Mammary epithelial cell (primary cell): ENCODE results near the gene XAF1.

Experiments used
- EZH2 ChIP-seq: IDR thresholded peaks from 2 replicates; pipeline ENCODE4 v1.6.1; 2012; ENCODE audit warnings: low read length, inconsistent platforms, borderline replicate concordance
- TF ChIP-seq, protein P1 (sequence below), 2 donors: IDR thresholded peaks in 1 of 2; conservative IDR thresholded peaks in 1 of 2; 2 replicates each; pipeline ENCODE4 v1.5.1; 2011 to 2012; ENCODE audit warnings: inconsistent platforms in 2 of 2, low read length in 2 of 2, mild to moderate bottlenecking in 2 of 2, control low read depth in 1 of 2, low read depth in 1 of 2; ENCODE audit not compliant: insufficient read depth in 1 of 2; ENCODE audit errors: extremely low read depth in 1 of 2

DNA sequence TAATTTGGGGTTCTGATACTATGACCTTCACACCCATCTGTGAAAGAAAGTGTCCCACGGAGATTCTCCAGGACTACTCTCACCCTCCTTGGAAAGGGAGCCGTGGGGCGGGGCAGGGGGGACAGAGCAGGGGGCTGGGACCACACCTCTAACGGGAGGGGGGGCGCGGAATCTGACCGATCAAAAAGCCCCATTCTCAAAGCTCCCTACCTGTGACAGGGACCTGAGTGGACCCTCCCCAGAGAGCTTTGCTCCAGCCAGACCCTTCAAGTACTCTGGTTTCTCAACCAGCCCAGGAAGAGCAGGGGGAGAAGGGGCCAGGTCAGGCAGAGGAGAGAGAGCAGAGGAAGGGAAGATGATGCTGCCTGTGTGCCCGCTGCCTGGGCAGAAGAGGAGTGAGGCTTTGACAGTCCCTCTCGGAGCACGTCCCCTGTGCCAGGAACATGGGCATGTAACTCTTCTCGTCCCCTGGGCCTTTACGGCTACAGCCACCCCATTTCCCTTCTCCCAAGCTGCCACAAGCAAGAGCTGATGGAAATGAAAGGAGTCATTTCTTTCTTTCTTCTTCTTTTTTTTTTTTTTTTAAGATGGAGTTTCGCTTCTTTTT lies 682 bp downstream of the XAF1 start:
- TF ChIP-seq, protein P1, sequence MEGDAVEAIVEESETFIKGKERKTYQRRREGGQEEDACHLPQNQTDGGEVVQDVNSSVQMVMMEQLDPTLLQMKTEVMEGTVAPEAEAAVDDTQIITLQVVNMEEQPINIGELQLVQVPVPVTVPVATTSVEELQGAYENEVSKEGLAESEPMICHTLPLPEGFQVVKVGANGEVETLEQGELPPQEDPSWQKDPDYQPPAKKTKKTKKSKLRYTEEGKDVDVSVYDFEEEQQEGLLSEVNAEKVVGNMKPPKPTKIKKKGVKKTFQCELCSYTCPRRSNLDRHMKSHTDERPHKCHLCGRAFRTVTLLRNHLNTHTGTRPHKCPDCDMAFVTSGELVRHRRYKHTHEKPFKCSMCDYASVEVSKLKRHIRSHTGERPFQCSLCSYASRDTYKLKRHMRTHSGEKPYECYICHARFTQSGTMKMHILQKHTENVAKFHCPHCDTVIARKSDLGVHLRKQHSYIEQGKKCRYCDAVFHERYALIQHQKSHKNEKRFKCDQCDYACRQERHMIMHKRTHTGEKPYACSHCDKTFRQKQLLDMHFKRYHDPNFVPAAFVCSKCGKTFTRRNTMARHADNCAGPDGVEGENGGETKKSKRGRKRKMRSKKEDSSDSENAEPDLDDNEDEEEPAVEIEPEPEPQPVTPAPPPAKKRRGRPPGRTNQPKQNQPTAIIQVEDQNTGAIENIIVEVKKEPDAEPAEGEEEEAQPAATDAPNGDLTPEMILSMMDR (conservative IDR thresholded peaks at IDR 0.05 in 1 of 2, IDR thresholded peaks at IDR 0.05 in 1 of 2; ENCODE audit: extremely low read depth in 1 of 2, insufficient read depth in 1 of 2, low read depth in 1 of 2, low read length in 2 of 2), result no peak
- no peak for TF ChIP-seq EZH2
